Measurements from ENCODE around the gene KLF13.

Gene KLF13

DNA sequence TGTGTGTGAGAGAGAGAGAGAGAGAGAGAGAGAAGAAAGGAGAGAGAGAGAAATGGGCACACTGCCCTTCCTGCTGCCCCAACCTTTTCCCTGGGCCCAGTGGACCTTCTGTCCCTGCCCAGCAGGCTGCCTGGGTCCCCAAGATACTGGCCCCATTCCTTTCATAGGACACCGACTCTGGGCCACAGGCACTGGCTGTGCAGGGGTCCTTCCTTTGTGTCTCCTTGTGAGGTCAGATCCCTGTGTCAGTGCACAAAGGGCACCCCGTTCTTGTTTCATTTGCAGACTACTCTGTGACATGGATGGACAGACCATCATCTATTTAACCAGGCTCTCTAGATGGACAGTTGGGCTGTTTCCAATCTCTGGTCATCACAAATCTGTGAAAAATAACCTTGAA is 21.3 kb upstream of the KLF13 start:
- DNase-seq, result no peak
- Histone ChIP-seq H4K5ac (ENCODE audit: low read length) (no peak overlapping the region), H3K27ac (ENCODE audit: low read depth, low read length) (no peak overlapping the region)

DNA sequence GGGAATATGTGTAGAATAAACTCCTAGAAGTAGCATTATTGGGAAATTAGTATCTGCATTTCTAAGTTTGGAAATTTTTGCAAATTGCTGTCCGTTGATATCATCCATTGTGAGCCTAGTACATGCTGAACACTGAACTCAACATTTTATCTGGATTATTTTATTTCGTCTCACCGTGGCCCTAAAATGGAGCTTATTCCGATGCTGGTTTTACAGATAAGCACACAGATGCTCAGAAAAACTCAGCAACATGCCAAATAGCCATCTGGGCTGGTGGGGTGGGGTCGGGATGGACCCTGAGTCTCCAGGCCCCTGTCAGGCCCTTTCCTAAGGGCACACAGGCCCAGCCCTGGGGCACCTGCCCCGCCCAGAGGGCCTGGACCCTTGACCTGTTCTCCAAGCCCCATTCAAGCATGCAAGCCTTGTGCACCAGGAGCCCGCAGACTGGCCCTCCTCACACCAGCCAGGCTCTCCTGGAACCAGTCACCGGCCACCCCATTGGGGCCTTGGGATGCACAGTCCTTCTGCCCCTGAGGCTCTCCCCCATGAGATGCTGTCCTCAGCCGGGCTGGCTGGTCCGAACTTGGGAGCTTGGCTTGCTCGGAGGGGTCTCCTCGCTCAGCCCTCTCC is 20.7 kb upstream of the KLF13 start:
- Histone ChIP-seq H3K27me3 (ENCODE audit: insufficient read depth, low read length, poor library complexity) (no peaks in the 10 kb centered on the region), H2AK5ac (ENCODE audit: low read length) (no peak overlapping the region), H3K18ac (ENCODE audit: low read length) (no peak overlapping the region), H2BK5ac (ENCODE audit: low read length) (no peak overlapping the region), H3K79me1 (ENCODE audit: low read length) (no peaks in the 10 kb centered on the region), H3K4me3 (ENCODE audit: low read length) (no peak overlapping the region), H3K4me2 (ENCODE audit: low read length) (no peak overlapping the region), H3K4ac (ENCODE audit: low read depth, low read length) (no peak overlapping the region), H3K27ac (ENCODE audit: low read depth, low read length) (no peak overlapping the region), H3K36me3 (ENCODE audit: control insufficient read depth, insufficient read depth, low read length) (no peaks in the 10 kb centered on the region), H4K8ac (ENCODE audit: low read depth, low read length) (no peak overlapping the region), H3K79me2 (ENCODE audit: control insufficient read depth, insufficient read depth, low read length) (no peaks in the 10 kb centered on the region), H3K9ac (ENCODE audit: low read length) (no peak overlapping the region), H4K5ac (ENCODE audit: low read length) (no peak overlapping the region), H3K23ac (ENCODE audit: low read length) (peak overlapping the region; percentile 70), H3K56ac (ENCODE audit: low read length) (peak overlapping the region; percentile 73), H3K4me1 (ENCODE audit: control insufficient read depth, low read depth, low read length) (peaks cover 9% of the 10 kb centered on the region), H2BK15ac (replicated peaks; ENCODE audit: low read depth) (no peak overlapping the region), H2BK120ac (ENCODE audit: low read depth, low read length) (no peak overlapping the region)
- no CpG with 5 or more reads among the region's 12 CpGs for WGBS (ENCODE audit: extremely low coverage, insufficient coverage, low lambda C conversion rate)
- no peak for DNase-seq

More for the DNA sequence above, 21.3 kb upstream of the KLF13 start:
- Histone ChIP-seq H2BK15ac (replicated peaks; ENCODE audit: low read depth) (no peak overlapping the region), H3K79me2 (ENCODE audit: control insufficient read depth, insufficient read depth, low read length) (no peaks in the 10 kb centered on the region), H3K23ac (ENCODE audit: low read length) (no peak overlapping the region), H3K27me3 (ENCODE audit: insufficient read depth, low read length, poor library complexity) (no peaks in the 10 kb centered on the region), H3K4me1 (ENCODE audit: control insufficient read depth, low read depth, low read length) (peaks cover 9% of the 10 kb centered on the region), H3K56ac (ENCODE audit: low read length) (no peak overlapping the region), H3K4me2 (ENCODE audit: low read length) (no peak overlapping the region), H3K4me3 (ENCODE audit: low read length) (no peak overlapping the region), H3K9ac (ENCODE audit: low read length) (no peak overlapping the region), H2AK5ac (ENCODE audit: low read length) (no peak overlapping the region), H2BK5ac (ENCODE audit: low read length) (no peak overlapping the region), H3K18ac (ENCODE audit: low read length) (no peak overlapping the region), H4K8ac (ENCODE audit: low read depth, low read length) (no peak overlapping the region), H3K79me1 (ENCODE audit: low read length) (no peaks in the 10 kb centered on the region), H3K4ac (ENCODE audit: low read depth, low read length) (no peak overlapping the region), H3K36me3 (ENCODE audit: control insufficient read depth, insufficient read depth, low read length) (no peaks in the 10 kb centered on the region), H2BK120ac (ENCODE audit: low read depth, low read length) (no peak overlapping the region)
- no CpG with 5 or more reads among the region's 2 CpGs for WGBS (ENCODE audit: extremely low coverage, insufficient coverage, low lambda C conversion rate)

GRCh38 chr15:31306426-31307269 is 20.0 kb upstream of the KLF13 start:
- Histone ChIP-seq H3K79me2 (ENCODE audit: control insufficient read depth, insufficient read depth, low read length) (no peaks in the 10 kb centered on the region), H4K5ac (ENCODE audit: low read length) (no peak overlapping the region), H3K4me3 (ENCODE audit: low read length) (no peak overlapping the region), H2BK5ac (ENCODE audit: low read length) (no peak overlapping the region), H3K27me3 (ENCODE audit: insufficient read depth, low read length, poor library complexity) (no peaks in the 10 kb centered on the region), H4K8ac (ENCODE audit: low read depth, low read length) (no peak overlapping the region), H3K4ac (ENCODE audit: low read depth, low read length) (no peak overlapping the region), H3K18ac (ENCODE audit: low read length) (no peak overlapping the region), H3K4me2 (ENCODE audit: low read length) (no peak overlapping the region), H3K27ac (ENCODE audit: low read depth, low read length) (no peak overlapping the region), H3K23ac (ENCODE audit: low read length) (peak overlapping the region; percentile 70), H3K9ac (ENCODE audit: low read length) (peak overlapping the region; percentile 46), H3K79me1 (ENCODE audit: low read length) (no peaks in the 10 kb centered on the region), H2AK5ac (ENCODE audit: low read length) (no peak overlapping the region), H3K36me3 (ENCODE audit: control insufficient read depth, insufficient read depth, low read length) (no peaks in the 10 kb centered on the region), H3K4me1 (ENCODE audit: control insufficient read depth, low read depth, low read length) (peaks cover 9% of the 10 kb centered on the region), H2BK120ac (ENCODE audit: low read depth, low read length) (no peak overlapping the region), H2BK15ac (replicated peaks; ENCODE audit: low read depth) (no peak overlapping the region), H3K56ac (ENCODE audit: low read length) (peak overlapping the region; percentile 73)
- DNase-seq, result peak; percentile 85
- WGBS (ENCODE audit: extremely low coverage, insufficient coverage, low lambda C conversion rate), result no CpG with 5 or more reads among the region's 30 CpGs

DNA sequence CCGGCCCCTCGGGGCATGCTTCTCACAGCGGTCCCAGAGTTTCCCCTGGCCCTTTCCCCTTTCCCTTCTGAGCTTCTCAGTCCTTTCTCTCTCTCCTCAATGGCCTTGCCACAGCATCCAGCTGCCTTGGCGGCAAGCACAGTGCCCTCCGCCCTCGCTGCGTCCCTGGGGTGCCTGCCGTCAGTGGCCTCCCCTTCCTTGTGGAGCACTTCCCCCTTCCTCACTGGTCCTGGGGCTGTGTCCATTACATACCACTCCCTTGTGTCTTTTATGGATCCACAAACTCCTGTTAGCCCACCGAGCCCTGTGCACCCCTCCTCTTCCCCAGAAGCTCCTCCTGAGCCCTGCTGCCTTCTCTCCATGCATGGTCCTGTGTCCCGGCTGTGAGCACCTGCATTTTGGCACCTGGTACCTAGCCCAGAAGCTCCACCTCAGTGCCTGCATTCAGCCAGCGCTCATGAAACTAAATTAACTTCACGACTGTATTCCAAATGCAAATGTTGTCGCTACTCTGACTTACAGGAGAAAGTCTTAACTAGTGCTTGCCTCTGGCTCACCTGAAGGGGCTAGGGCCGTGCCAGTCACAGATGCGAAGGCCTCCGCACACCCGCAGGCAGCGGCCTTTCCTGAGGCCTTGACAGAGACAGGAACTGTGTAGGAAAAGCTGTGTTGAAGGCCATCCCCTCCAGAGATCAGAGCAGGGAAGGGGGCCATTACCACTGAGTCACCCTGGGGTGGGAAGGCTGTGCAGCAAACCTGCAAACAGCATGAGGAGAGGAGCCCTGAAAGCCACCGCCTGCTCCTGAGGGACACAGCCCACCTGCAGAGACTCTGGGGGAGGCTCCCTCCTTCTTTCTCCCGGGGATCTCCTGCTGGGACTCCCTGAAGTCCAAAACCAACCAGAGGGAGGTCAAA is 19.1 kb upstream of the KLF13 start:
- no peaks in the 10 kb centered on the region for H3K79me2 ChIP-seq (ENCODE audit: control insufficient read depth, insufficient read depth, low read length)
- no peak overlapping the region for H3K4ac ChIP-seq (ENCODE audit: low read depth, low read length)
- no peak overlapping the region for H3K18ac ChIP-seq (ENCODE audit: low read length)
- no peak overlapping the region for H3K4me2 ChIP-seq (ENCODE audit: low read length)
- H3K23ac ChIP-seq (ENCODE audit: low read length), result no peak overlapping the region
- H3K27ac ChIP-seq (ENCODE audit: low read depth, low read length), result no peak overlapping the region
- no peak overlapping the region for H4K8ac ChIP-seq (ENCODE audit: low read depth, low read length)
- no peak for DNase-seq
- H2BK120ac ChIP-seq (ENCODE audit: low read depth, low read length), result no peak overlapping the region
- H3K27me3 ChIP-seq (ENCODE audit: insufficient read depth, low read length, poor library complexity), result no peaks in the 10 kb centered on the region
- H3K79me1 ChIP-seq (ENCODE audit: low read length), result no peaks in the 10 kb centered on the region
- no peak overlapping the region for H4K5ac ChIP-seq (ENCODE audit: low read length)
- WGBS (ENCODE audit: extremely low coverage, insufficient coverage, low lambda C conversion rate), result no CpG with 5 or more reads among the region's 20 CpGs
- peaks cover 9% of the 10 kb centered on the region for H3K4me1 ChIP-seq (ENCODE audit: control insufficient read depth, low read depth, low read length)
- H3K4me3 ChIP-seq (ENCODE audit: low read length), result no peak overlapping the region
- no peak overlapping the region for H3K56ac ChIP-seq (ENCODE audit: low read length)
- no peak overlapping the region for H3K9ac ChIP-seq (ENCODE audit: low read length)
- H3K36me3 ChIP-seq (ENCODE audit: control insufficient read depth, insufficient read depth, low read length), result no peaks in the 10 kb centered on the region
- no peak overlapping the region for H2BK5ac ChIP-seq (ENCODE audit: low read length)
- no peak overlapping the region for H2BK15ac ChIP-seq (replicated peaks; ENCODE audit: low read depth)
- no peak overlapping the region for H2AK5ac ChIP-seq (ENCODE audit: low read length)

GRCh38 chr15:31308185-31308639 is 18.4 kb upstream of the KLF13 start:
- Histone ChIP-seq H4K5ac (ENCODE audit: low read length) (no peak overlapping the region), H3K4me1 (ENCODE audit: control insufficient read depth, low read depth, low read length) (peaks cover 9% of the 10 kb centered on the region)

More at GRCh38 chr15:31308185-31308639, 18.4 kb upstream of the KLF13 start:
- DNase-seq, result no peak
- Histone ChIP-seq H3K9ac (ENCODE audit: low read length) (no peak overlapping the region), H2BK120ac (ENCODE audit: low read depth, low read length) (no peak overlapping the region), H3K56ac (ENCODE audit: low read length) (no peak overlapping the region), H2AK5ac (ENCODE audit: low read length) (no peak overlapping the region), H4K8ac (ENCODE audit: low read depth, low read length) (no peak overlapping the region), H3K23ac (ENCODE audit: low read length) (no peak overlapping the region), H3K18ac (ENCODE audit: low read length) (no peak overlapping the region), H3K4ac (ENCODE audit: low read depth, low read length) (no peak overlapping the region), H3K79me2 (ENCODE audit: control insufficient read depth, insufficient read depth, low read length) (no peaks in the 10 kb centered on the region), H3K27ac (ENCODE audit: low read depth, low read length) (no peak overlapping the region), H3K79me1 (ENCODE audit: low read length) (no peaks in the 10 kb centered on the region), H2BK5ac (ENCODE audit: low read length) (no peak overlapping the region), H3K4me3 (ENCODE audit: low read length) (no peak overlapping the region), H3K36me3 (ENCODE audit: control insufficient read depth, insufficient read depth, low read length) (no peaks in the 10 kb centered on the region), H2BK15ac (replicated peaks; ENCODE audit: low read depth) (no peak overlapping the region), H3K4me2 (ENCODE audit: low read length) (no peak overlapping the region), H3K27me3 (ENCODE audit: insufficient read depth, low read length, poor library complexity) (no peaks in the 10 kb centered on the region)
- WGBS (ENCODE audit: extremely low coverage, insufficient coverage, low lambda C conversion rate), result no CpG with 5 or more reads among the region's 5 CpGs

Measured in mesendoderm (in vitro differentiated cells).